GM12864 (cell line): ENCODE data around the gene ASB17.
"Not testable (repeated sequence)": the region's sequence is repeated elsewhere in the genome, so short reads cannot be mapped to it uniquely, and the experiment has no call there.

Experiments
- DNase-seq: peaks from one replicate; pipeline ENCODE4 v3.0.0-alpha.2; 2011; ENCODE audit warnings: low read depth
- H3K4me3 ChIP-seq: 2 replicates; pipeline ENCODE4 v1.5.1; 2011; ENCODE audit warnings: mild to moderate bottlenecking, low read depth, low read length, control low read depth
- CTCF ChIP-seq: IDR thresholded peaks from 2 replicates; pipeline ENCODE4 v1.5.1; 2011; ENCODE audit warnings: low read depth, mild to moderate bottlenecking, moderate library complexity, low read length, control low read depth, inconsistent platforms; ENCODE audit errors: missing control alignments

ASB17 gene

GRCh38 chr1:75932304-75932703 lies at the start of gene ASB17:
TSS of gene ASB17 (minus strand) at chr1:75932404. CDS start at chr1:75932291, 113 bp downstream.
- no peak for DNase-seq
- no peak within 1 kb of the TSS for H3K4me3 ChIP-seq
- no peak for TF ChIP-seq CTCF

- no peak for DNase-seq
- no peak for TF ChIP-seq CTCF
Observed at GRCh38 chr1:75980972-75981897, 49.0 kb upstream of the ASB17 start.

GRCh38 chr1:75970631-75971030 lies 38.4 kb upstream of the ASB17 start:
- H3K4me3 ChIP-seq = no peak overlapping the region
- TF ChIP-seq CTCF = no peak
- no peak for DNase-seq

More at GRCh38 chr1:75980972-75981897, 49.0 kb upstream of the ASB17 start:
- H3K4me3 ChIP-seq = no peak overlapping the region

- TF ChIP-seq CTCF = no peak
- DNase-seq = no peak
- no peak overlapping the region for H3K4me3 ChIP-seq
Observed at GRCh38 chr1:75969550-75969949, 37.3 kb upstream of the ASB17 start.

GRCh38 chr1:75967719-75968118 lies 35.5 kb upstream of the ASB17 start:
- H3K4me3 ChIP-seq = no peak overlapping the region
- TF ChIP-seq CTCF = no peak
- no peak for DNase-seq

GRCh38 chr1:75964760-75965408 lies 32.7 kb upstream of the ASB17 start:
- no peak for DNase-seq
- H3K4me3 ChIP-seq = no peak overlapping the region
- no peak for TF ChIP-seq CTCF

GRCh38 chr1:75964110-75964759 lies 32.0 kb upstream of the ASB17 start:
- not testable (repeated sequence) for DNase-seq

More at GRCh38 chr1:75964110-75964759, 32.0 kb upstream of the ASB17 start:
- H3K4me3 ChIP-seq = not testable (repeated sequence)
